ENCODE results near the gene DLL3.

- TF ChIP-seq CREB1 (CRISPR knock-in tag; IDR thresholded peaks at IDR 0.05; ENCODE audit: low read depth) (no peak), ETS1 (IDR thresholded peaks at IDR 0.05) (no peak), EZH2phosphoT487 (IDR thresholded peaks at IDR 0.05; ENCODE audit: unreplicated experiment) (no peak), JUNB (IDR thresholded peaks at IDR 0.05; ENCODE audit: unreplicated experiment) (no peak), REST (IDR thresholded peaks at IDR 0.05; ENCODE audit: unreplicated experiment) (no peak), EZH2 (IDR thresholded peaks at IDR 0.05; ENCODE audit: low read depth, unreplicated experiment) (peak; percentile 9), POLR2AphosphoS5 (IDR thresholded peaks at IDR 0.05; ENCODE audit: low read depth) (no peak)
Observed at GRCh38 chr19:39499932-39500331, 1.2 kb downstream of the DLL3 start.
